Esophagus muscularis mucosa (tissue), 4 donors: ENCODE data around the gene SPTBN4. TPM values are rescaled to one million over a fixed set of nuclear protein-coding genes. Genes with fewer than 3 reads are reported as not detected.

Experiments used
- DNase-seq: peaks from one replicate; pipeline ENCODE4 v3.0.0-alpha.2; 2017; ENCODE audit errors: extremely low spot score
- H3K27ac ChIP-seq, 4 donors: fragments of 200-600 bp; sonication (generic); replicated peaks in 1 of 4; 1 replicate in 3 of 4; 2 replicates in 1 of 4; pipeline ENCODE4 v1.5.1; 2016 to 2019; ENCODE audit warnings: mild to moderate bottlenecking in 1 of 4
- H3K27me3 ChIP-seq, 4 donors: fragments of 200-600 bp; sonication (generic); one replicate each; pipeline versions ENCODE4 v1.5.1 to v1.6.0; 2016 to 2019
- H3K36me3 ChIP-seq, 4 donors: fragments of 200-600 bp; sonication (generic); one replicate each; pipeline ENCODE4 v1.5.1; 2016 to 2019
- H3K4me1 ChIP-seq, 4 donors: fragments of 200-600 bp; sonication (generic); one replicate each; pipeline ENCODE4 v1.5.1; 2016 to 2019
- H3K4me3 ChIP-seq, 4 donors: fragments of 200-600 bp; sonication (generic); 1 replicate in 2 of 4; 2 replicates in 2 of 4; pipeline ENCODE4 v1.5.1; 2016 to 2019; ENCODE audit warnings: mild to moderate bottlenecking in 4 of 4, moderate library complexity in 1 of 4
- H3K9me3 ChIP-seq, 4 donors: fragments of 200-600 bp; sonication (generic); 1 replicate in 3 of 4; 2 replicates in 1 of 4; pipeline ENCODE4 v1.5.1; 2016 to 2019
- CTCF ChIP-seq, 3 experiments: fragments of 200-600 bp in 2 of 3; fragments of 450-650 bp in 1 of 3; sonication (generic) in 2 of 3; IDR thresholded peaks; one replicate each; pipeline ENCODE4 v1.5.1; 2017 to 2019; ENCODE audit warnings: antibody characterized with exemption in 3 of 3, mild to moderate bottlenecking in 2 of 3, moderate library complexity in 1 of 3
- EP300 ChIP-seq: sonication (generic); formaldehyde crosslinking; IDR thresholded peaks from one replicate; pipeline ENCODE4 v1.6.1; 2017; ENCODE audit warnings: antibody characterized with exemption
- POLR2A ChIP-seq: fragments of 450-650 bp; IDR thresholded peaks from one replicate; pipeline ENCODE4 v1.6.1; 2017; ENCODE audit warnings: antibody characterized with exemption, moderate library complexity, mild to moderate bottlenecking, low read depth
- POLR2AphosphoS5 ChIP-seq, 2 donors: sonication (generic); formaldehyde crosslinking; IDR thresholded peaks; one replicate each; pipeline ENCODE4 v1.6.1; 2017; ENCODE audit warnings: antibody characterized with exemption in 2 of 2
- WGBS: methylation state at CpG from one replicate; pipeline ENCODE4 v1.1.5; 2018; 5-methylcytosine and 5-hydroxymethylcytosine counted together
- intact Hi-C: fragments of 100-400 bp; cut with DNase I; formaldehyde crosslinking; loops from one replicate; pipeline ENCODE4 v1.15.1; 2023
- total RNA-seq, 4 donors: library from RNA; depleted of rRNA; stranded (reverse); fragments of >200 nt; gene quantifications; one replicate each; pipeline versions ENCODE4 v1.1.0 to v1.2.1, GENCODE V29; 2016

SPTBN4 gene
- total RNA-seq, 4 donors from 2014 or later = 2.1 to 6.4 (median 5.8) TPM

- Histone ChIP-seq H3K27me3 (peaks cover 0 to 35% (median 4%) of the 10 kb centered on the region in 4 donors), H3K36me3 (no peaks in the 10 kb centered on the region), H3K4me1 (peaks cover 3 to 10% (median 7%) of the 10 kb centered on the region in 4 donors), H3K9me3 (no peaks in the 10 kb centered on the region), H3K4me3 (no peak overlapping the region), H3K27ac (no peak overlapping the region)
- intact Hi-C loops = no loop called here
- TF ChIP-seq POLR2AphosphoS5 (IDR thresholded peaks at IDR 0.05) = no peak
- no peak for TF ChIP-seq EP300
- DNase-seq = no peak
- 88% methylated on average over 3 of the region's 3 CpGs for WGBS
Observed at GRCh38 chr19:40552848-40553247, 86.0 kb downstream of the SPTBN4 start.

GRCh38 chr19:40553885-40554857 lies 87.4 kb downstream of the SPTBN4 start:
- H3K4me3 ChIP-seq = no peak overlapping the region
- 39% methylated on average over 19 of the region's 69 CpGs for WGBS
- H3K9me3 ChIP-seq = no peaks in the 10 kb centered on the region
- no peak overlapping the region for H3K27ac ChIP-seq
- H3K36me3 ChIP-seq = no peaks in the 10 kb centered on the region
- peaks cover under 1 to 6% (median 3%) of the 10 kb centered on the region in 4 donors for H3K4me1 ChIP-seq
- no peak for DNase-seq
- H3K27me3 ChIP-seq = peaks cover 0 to 30% (median 4%) of the 10 kb centered on the region in 4 donors
- TF ChIP-seq POLR2A (no peak), EP300 (no peak), CTCF (IDR thresholded peaks at IDR 0.05) (no peak), POLR2AphosphoS5 (IDR thresholded peaks at IDR 0.05) (no peak)
- intact Hi-C loops = no loop called here

- intact Hi-C loops = no loop called here
- Histone ChIP-seq H3K36me3 (peaks cover 0 to 10% (median 2%) of the 10 kb centered on the region in 4 donors), H3K27ac (no peak overlapping the region), H3K4me3 (no peak overlapping the region), H3K9me3 (no peaks in the 10 kb centered on the region), H3K27me3 (peaks cover 0 to 34% (median 4%) of the 10 kb centered on the region in 4 donors), H3K4me1 (no peaks in the 10 kb centered on the region)
- no peak for DNase-seq
- WGBS = 91% methylated on average over 17 of the region's 17 CpGs
- TF ChIP-seq POLR2A = no peak
- no peak for TF ChIP-seq CTCF (IDR thresholded peaks at IDR 0.05)
- no peak for TF ChIP-seq POLR2AphosphoS5 (IDR thresholded peaks at IDR 0.05)
Observed at GRCh38 chr19:40555978-40556689, 89.3 kb downstream of the SPTBN4 start.

GRCh38 chr19:40556953-40557530 lies 90.2 kb downstream of the SPTBN4 start:
- H3K27me3 ChIP-seq = peaks cover 0 to 34% (median 4%) of the 10 kb centered on the region in 4 donors
- no peaks in the 10 kb centered on the region for H3K4me1 ChIP-seq
- 92% methylated on average over 11 of the region's 24 CpGs for WGBS
- H3K4me3 ChIP-seq = no peak overlapping the region
- TF ChIP-seq POLR2A (no peak), CTCF (IDR thresholded peaks at IDR 0.05) (no peak), POLR2AphosphoS5 (IDR thresholded peaks at IDR 0.05) (no peak)
- peaks cover 0 to 10% (median 2%) of the 10 kb centered on the region in 4 donors for H3K36me3 ChIP-seq
- intact Hi-C loops = no loop called here
- H3K9me3 ChIP-seq = no peaks in the 10 kb centered on the region
- no peak overlapping the region for H3K27ac ChIP-seq
- no peak for DNase-seq

GRCh38 chr19:40559394-40559793 lies 92.6 kb downstream of the SPTBN4 start:
- H3K27ac ChIP-seq = no peak overlapping the region
- no peaks in the 10 kb centered on the region for H3K9me3 ChIP-seq
- peaks cover 0 to 10% (median 2%) of the 10 kb centered on the region in 4 donors for H3K36me3 ChIP-seq
- intact Hi-C loops = no loop called here
- 88% methylated on average over 3 of the region's 3 CpGs for WGBS
- DNase-seq = no peak
- H3K27me3 ChIP-seq = peaks cover 0 to 24% (median under 1%) of the 10 kb centered on the region in 4 donors
- H3K4me3 ChIP-seq = no peak overlapping the region
- H3K4me1 ChIP-seq = no peaks in the 10 kb centered on the region
- TF ChIP-seq CTCF (IDR thresholded peaks at IDR 0.05) (no peak), POLR2AphosphoS5 (IDR thresholded peaks at IDR 0.05) (no peak), EP300 (no peak), POLR2A (no peak)
